Neural cell (in vitro differentiated cells): Measurements from ENCODE around the gene IFIT3. TPM values are rescaled to one million over a fixed set of nuclear protein-coding genes. Genes with fewer than 3 reads are reported as not detected.

Experiments used
- polyA plus RNA-seq: library from polyadenylated mRNA; depleted of rRNA; stranded (reverse); fragments of >200 nt; gene quantifications from 2 replicates; pipeline ENCODE4 v1.2.3, GENCODE V29; 2014

The IFIT3 gene
- polyA plus RNA-seq, 1 donor from 2014 or later = 0.24 TPM

Other genes starting within 250 kb of the IFIT3 start
- gene CH25H, start 120.7 kb upstream of the IFIT3 start, polyA plus RNA-seq = 0.22 TPM in 1 of 2 replicates, not detected in the other
- 20.8 and 28.3 TPM in 2 replicates for gene LIPA, start 76.2 kb upstream of the IFIT3 start, polyA plus RNA-seq
- 0.26 and 1.1 TPM in 2 replicates for gene IFIT2, start 26.0 kb upstream of the IFIT3 start, polyA plus RNA-seq
- not detected in 2 replicates for gene IFIT1B, start 50.1 kb downstream of the IFIT3 start, polyA plus RNA-seq
- gene IFIT1, start 64.6 kb downstream of the IFIT3 start, polyA plus RNA-seq = 0.20 TPM in 1 of 2 replicates, not detected in the other
- gene IFIT5, start 86.6 kb downstream of the IFIT3 start, polyA plus RNA-seq = 14.9 and 16.3 TPM in 2 replicates
- 0.04 TPM in 1 of 2 replicates, not detected in the other for gene SLC16A12, start 207.6 kb downstream of the IFIT3 start, polyA plus RNA-seq